Endothelial cell of umbilical vein (primary cell): ENCODE measurements around the gene MBTPS1. TPM values are rescaled to one million over a fixed set of nuclear protein-coding genes. Genes with fewer than 3 reads are reported as not detected.

Source experiments
- BruUV-seq: library from RNA; stranded (reverse); fragments of 400-500 nt; replicated peaks from 2 replicates; lab custom pipeline; 2021; lab: Mats Ljungman, UMichigan
- CTCF ChIA-PET: fragments of 300-600, 350-600 bp; sonication (Branson Sonifier 250); formaldehyde crosslinking; loops from one replicate; lab custom pipeline; 2021; ENCODE audit warnings: antibody characterized with exemption, inconsistent platforms; lab: Charles Lee
- POLR2A ChIA-PET: fragments of 300-600, 350-600 bp; sonication (Branson Sonifier 250); formaldehyde crosslinking; loops from one replicate; lab custom pipeline; 2021; ENCODE audit warnings: antibody characterized with exemption, inconsistent platforms; lab: Charles Lee
- DNase-seq: peaks from one replicate; pipeline ENCODE4 v3.0.0-alpha.2; 2011; ENCODE audit warnings: low read depth, low spot score
- FAIRE-seq: peaks from 2 replicates; lab custom pipeline; 2011; peaks lifted over from hg19 to GRCh38; lab: Jason Lieb, UNC
- H2AFZ ChIP-seq: 2 replicates; pipeline ENCODE4 v1.6.0; 2012; ENCODE audit warnings: low read depth, low read length, control low read depth, inconsistent platforms
- H3K27ac ChIP-seq: 2 replicates; pipeline ENCODE4 v1.5.1; 2011; ENCODE audit warnings: low read depth, mild to moderate bottlenecking, control low read depth, low read length, moderate library complexity; ENCODE audit not compliant: insufficient read depth
- H3K27me3 ChIP-seq, 2 experiments: 2 replicates each; pipeline versions ENCODE4 v1.6.0 to v1.6.1; 2011; ENCODE audit warnings: low read length in 2 of 2, mixed read lengths in 1 of 2; ENCODE audit not compliant: control insufficient read depth in 2 of 2, insufficient read depth in 2 of 2
- H3K36me3 ChIP-seq, 2 experiments: 2 replicates in 1 of 2; 3 replicates in 1 of 2; pipeline ENCODE4 v1.5.1; 2011; ENCODE audit warnings: low read length in 2 of 2, mild to moderate bottlenecking in 1 of 2, moderate library complexity in 1 of 2; ENCODE audit not compliant: control insufficient read depth in 2 of 2, insufficient read depth in 2 of 2; ENCODE audit errors: extremely low read depth in 1 of 2
- H3K4me1 ChIP-seq: 3 replicates; pipeline ENCODE4 v1.5.1; 2011; ENCODE audit warnings: mild to moderate bottlenecking, low read length; ENCODE audit not compliant: control insufficient read depth, insufficient read depth; ENCODE audit errors: extremely low read depth
- H3K4me2 ChIP-seq: 2 replicates; pipeline ENCODE4 v1.6.1; 2011; ENCODE audit warnings: low read length, control low read depth, mixed read lengths; ENCODE audit not compliant: insufficient read depth
- H3K4me3 ChIP-seq, 3 experiments: fragments of 200-600 bp in 1 of 3; sonication (generic), shearing (Covaris generic) in 1 of 3; replicated peaks in 1 of 3; 2 replicates each; pipeline ENCODE4 v1.5.1; 2011 to 2016; ENCODE audit warnings: control low read depth in 3 of 3, low read length in 3 of 3, mild to moderate bottlenecking in 2 of 3, inconsistent platforms in 1 of 3, low read depth in 1 of 3, moderate library complexity in 1 of 3; ENCODE audit not compliant: insufficient read depth in 1 of 3
- H3K79me2 ChIP-seq: 2 replicates; pipeline ENCODE4 v1.6.0; 2012; ENCODE audit warnings: low read length, inconsistent platforms; ENCODE audit not compliant: control insufficient read depth, insufficient read depth
- H3K9ac ChIP-seq: replicated peaks from 2 replicates; pipeline ENCODE3; 2011; ENCODE audit warnings: low read length, control low read depth; ENCODE audit not compliant: insufficient read depth; ENCODE audit errors: extremely low read depth
- H3K9me1 ChIP-seq: replicated peaks from 3 replicates; pipeline ENCODE4 v1.6.0; 2011; ENCODE audit warnings: mild to moderate bottlenecking, low read length; ENCODE audit not compliant: control insufficient read depth, insufficient read depth; ENCODE audit errors: extremely low read depth
- H3K9me3 ChIP-seq: replicated peaks from 2 replicates; pipeline ENCODE4 v1.5.1; 2012; ENCODE audit warnings: low read length, inconsistent platforms; ENCODE audit not compliant: control insufficient read depth, insufficient read depth
- H4K20me1 ChIP-seq: replicated peaks from 2 replicates; pipeline ENCODE3; 2011; ENCODE audit warnings: mild to moderate bottlenecking, low read length; ENCODE audit not compliant: control insufficient read depth, insufficient read depth; ENCODE audit errors: extremely low read depth
- CTCF ChIP-seq, 2 donors: IDR thresholded peaks; 1 replicate in 1 of 2; 2 replicates in 1 of 2; pipeline ENCODE4 v1.5.1; 2011; ENCODE audit warnings: low read length in 2 of 2, mild to moderate bottlenecking in 2 of 2, moderate library complexity in 2 of 2, control low read depth in 1 of 2, inconsistent platforms in 1 of 2, low read depth in 1 of 2; ENCODE audit not compliant: insufficient read depth in 1 of 2; ENCODE audit errors: extremely low read depth in 1 of 2
- EZH2 ChIP-seq: IDR thresholded peaks from 2 replicates; pipeline ENCODE4 v1.6.1; 2012; ENCODE audit warnings: borderline replicate concordance, low read depth, mild to moderate bottlenecking, moderate library complexity, low read length, inconsistent platforms; ENCODE audit not compliant: severe bottlenecking
- FOS ChIP-seq: IDR thresholded peaks from 2 replicates; pipeline ENCODE4 v1.6.1; 2011; ENCODE audit warnings: mild to moderate bottlenecking, low read length, moderate library complexity, borderline replicate concordance; ENCODE audit not compliant: insufficient read depth
- GATA2 ChIP-seq: IDR thresholded peaks from 2 replicates; pipeline ENCODE4 v1.7.0; 2011; ENCODE audit warnings: low read depth, mild to moderate bottlenecking, moderate library complexity, mixed read lengths, low read length; ENCODE audit not compliant: insufficient read length, insufficient read depth
- JUN ChIP-seq: IDR thresholded peaks from 2 replicates; pipeline ENCODE4 v1.6.1; 2011; ENCODE audit warnings: borderline replicate concordance, low read depth; ENCODE audit not compliant: insufficient read length, insufficient read depth
- MAX ChIP-seq: IDR thresholded peaks from 2 replicates; pipeline ENCODE4 v1.6.1; 2011; ENCODE audit not compliant: insufficient read depth, insufficient read length
- MYC ChIP-seq: IDR thresholded peaks from one replicate; pipeline ENCODE4 v1.6.1; 2011; ENCODE audit warnings: mild to moderate bottlenecking, low read depth, low read length
- POLR2A ChIP-seq: IDR thresholded peaks from 2 replicates; pipeline ENCODE4 v1.6.1; 2012; ENCODE audit warnings: low read depth, mild to moderate bottlenecking, control low read depth, low read length
- POLR2AphosphoS5 ChIP-seq: IDR thresholded peaks from 2 replicates; pipeline ENCODE4 v1.6.1; 2012; ENCODE audit warnings: low read depth, mild to moderate bottlenecking, control low read depth, low read length, moderate library complexity; ENCODE audit not compliant: insufficient read depth
- dilution Hi-C: fragments of 300-500 bp; cut with MboI; formaldehyde crosslinking; loops from one replicate; pipeline ENCODE4 v1.15.0; 2019; ENCODE audit warnings: low sequenced_read_pairs; ENCODE audit not compliant: extremely low pct_ligation_motif_present
- intact Hi-C: fragments of 100-400 bp; cut with micrococcal nuclease; formaldehyde crosslinking; loops from one replicate; pipeline ENCODE4 v1.10.0; 2022
- polyA plus RNA-seq, 4 experiments: library from polyadenylated mRNA; depleted of rRNA in 3 of 4; stranded (reverse) in 3 of 4; unstranded in 1 of 4; fragments of >200 nt; gene quantifications; 2 replicates each; pipeline versions ENCODE4 v1.2.1 to v1.2.3, GENCODE V29; 2011 to 2012; ENCODE audit warnings: missing spikeins in 1 of 4
- total RNA-seq: library from RNA; stranded (reverse); gene quantifications from 2 replicates; pipeline ENCODE4 v1.2.3, GENCODE V29; 2021

The MBTPS1 gene
- total and polyA plus RNA-seq, 2 donors (not counting 3 experiments of a cell fraction or from before 2014, with no cell fraction given): 82.3 to 99.6 TPM

DNA sequence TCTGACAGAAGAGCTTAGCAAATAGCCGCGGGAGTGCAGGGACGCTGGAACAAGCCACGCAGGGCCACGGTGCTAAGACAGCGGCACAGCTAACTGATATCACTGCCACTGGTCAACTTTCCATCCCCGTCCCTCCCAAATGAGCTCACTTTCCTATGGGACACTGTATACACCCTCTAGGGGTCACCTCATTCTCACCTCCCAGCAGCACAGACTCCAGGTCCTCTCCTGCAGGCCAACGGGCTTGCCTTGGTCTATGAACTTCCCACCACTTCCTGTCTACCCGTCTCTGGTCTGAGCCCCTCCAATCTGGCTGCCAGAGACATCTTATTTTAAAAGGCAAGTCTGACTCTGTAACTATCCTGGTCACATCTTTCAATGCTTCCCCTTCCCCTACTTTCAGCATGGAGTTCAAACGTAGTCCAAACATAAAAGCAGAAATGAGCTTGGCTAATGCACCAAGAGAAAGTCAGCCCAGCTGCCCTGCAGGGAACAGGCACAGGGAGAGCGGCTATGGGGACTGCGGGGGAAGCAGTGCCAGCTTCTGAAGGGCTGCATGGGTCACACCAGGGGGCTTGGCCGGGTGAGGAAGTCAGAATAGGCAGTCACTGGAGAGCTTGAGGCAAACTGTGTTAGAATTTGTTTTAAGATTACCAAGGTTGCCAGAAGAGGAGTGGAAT is 47.8 kb downstream of the MBTPS1 start:
- ChIA-PET POLR2A (no interaction called here), CTCF (interaction anchor here (0.9 to 3.4 kb wide), 3 partner anchors 48 to 116 kb away, joined by 3 to 25 read pairs (median 3); partner anchors contain the start of genes MBTPS1 and OSGIN1)
- no peak overlapping the region for H2AFZ ChIP-seq
- H3K9ac ChIP-seq: no peak overlapping the region
- no peak overlapping the region for H3K4me3 ChIP-seq
- H3K4me1 ChIP-seq: peaks cover 20% of the 10 kb centered on the region
- H4K20me1 ChIP-seq: no peaks in the 10 kb centered on the region
- BruUV-seq: no TSS peak
- H3K9me3 ChIP-seq: no peaks in the 10 kb centered on the region
- H3K36me3 ChIP-seq: peaks cover 17 to 27% of the 10 kb centered on the region in 2 experiments
- H3K4me2 ChIP-seq: no peak overlapping the region
- H3K79me2 ChIP-seq: peaks cover 7% of the 10 kb centered on the region
- intact Hi-C loops: loop anchor here (10.0 kb wide), 1 partner anchor 416 kb away; no protein-coding TSS in a partner anchor
- DNase-seq: no peak
- no peak for TF ChIP-seq GATA2
- no peak for TF ChIP-seq CTCF (IDR thresholded peaks at IDR 0.05; ENCODE audit: extremely low read depth in 1 of 2, insufficient read depth in 1 of 2, low read depth in 1 of 2, low read length in 2 of 2)
- no peak for TF ChIP-seq FOS
- no peak for TF ChIP-seq POLR2A
- no peak for TF ChIP-seq POLR2AphosphoS5
- no peak for TF ChIP-seq MAX
- TF ChIP-seq EZH2: no peak
- no peak for TF ChIP-seq JUN
- TF ChIP-seq MYC: no peak
- dilution Hi-C loops: no loop called here
- H3K27ac ChIP-seq: no peak overlapping the region
- no peaks in the 10 kb centered on the region for H3K9me1 ChIP-seq
- FAIRE-seq: no peak
- no peaks in the 10 kb centered on the region for H3K27me3 ChIP-seq
